ENCODE data around the gene SBF1. TPM values are rescaled to one million over a fixed set of nuclear protein-coding genes. Genes with fewer than 3 reads are reported as not detected.
A peak's percentile ranks its signal among the peaks of the same experiment; 100 is the strongest.

Gene SBF1
- total and polyA plus RNA-seq, 4 donors, result 30.1 to 76.9 (median 34.2) TPM

DNA sequence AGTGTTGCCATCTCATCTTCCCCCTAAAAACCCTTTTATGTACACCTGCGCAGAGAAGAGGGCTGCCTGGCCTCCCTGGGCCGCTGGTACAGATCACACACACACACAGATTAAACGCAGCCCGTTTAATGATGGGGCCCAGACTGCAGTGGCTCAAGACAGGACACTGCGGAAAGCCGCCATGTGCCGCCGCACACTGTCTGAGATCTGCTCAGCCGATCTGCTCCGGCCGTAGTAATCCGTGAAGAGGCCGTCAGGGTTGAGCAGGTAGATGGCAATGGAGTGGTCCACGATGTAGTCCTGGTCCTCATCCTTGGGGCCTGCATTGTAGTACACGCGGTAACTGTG is 48.6 kb upstream of the SBF1 start:
- Histone ChIP-seq H3K27ac (ENCODE audit: low read depth in 1 of 2, low read length in 1 of 2) (no peak overlapping the region), H3K4me1 (ENCODE audit: control insufficient read depth in 5 of 5, insufficient read depth in 5 of 5, low read length in 5 of 5) (peaks cover 0 to 16% (median 8%) of the 10 kb centered on the region in 5 donors), H3K27me3 (ENCODE audit: control insufficient read depth in 3 of 3, insufficient read depth in 3 of 3, low read length in 2 of 3) (peaks cover 0 to under 1% (median 0%) of the 10 kb centered on the region in 3 donors), H3K36me3 (ENCODE audit: control insufficient read depth in 4 of 4, insufficient read depth in 4 of 4, low read length in 4 of 4) (peaks cover 0 to 38% (median 20%) of the 10 kb centered on the region in 4 donors), H3K9me3 (ENCODE audit: control insufficient read depth in 4 of 4, insufficient read depth in 3 of 4, low read length in 3 of 4) (no peaks in the 10 kb centered on the region), H3K4me3 (no peak overlapping the region), H3K9ac (ENCODE audit: insufficient read depth in 1 of 2, low read length in 2 of 2) (no peak overlapping the region)
- TF ChIP-seq, protein P1, sequence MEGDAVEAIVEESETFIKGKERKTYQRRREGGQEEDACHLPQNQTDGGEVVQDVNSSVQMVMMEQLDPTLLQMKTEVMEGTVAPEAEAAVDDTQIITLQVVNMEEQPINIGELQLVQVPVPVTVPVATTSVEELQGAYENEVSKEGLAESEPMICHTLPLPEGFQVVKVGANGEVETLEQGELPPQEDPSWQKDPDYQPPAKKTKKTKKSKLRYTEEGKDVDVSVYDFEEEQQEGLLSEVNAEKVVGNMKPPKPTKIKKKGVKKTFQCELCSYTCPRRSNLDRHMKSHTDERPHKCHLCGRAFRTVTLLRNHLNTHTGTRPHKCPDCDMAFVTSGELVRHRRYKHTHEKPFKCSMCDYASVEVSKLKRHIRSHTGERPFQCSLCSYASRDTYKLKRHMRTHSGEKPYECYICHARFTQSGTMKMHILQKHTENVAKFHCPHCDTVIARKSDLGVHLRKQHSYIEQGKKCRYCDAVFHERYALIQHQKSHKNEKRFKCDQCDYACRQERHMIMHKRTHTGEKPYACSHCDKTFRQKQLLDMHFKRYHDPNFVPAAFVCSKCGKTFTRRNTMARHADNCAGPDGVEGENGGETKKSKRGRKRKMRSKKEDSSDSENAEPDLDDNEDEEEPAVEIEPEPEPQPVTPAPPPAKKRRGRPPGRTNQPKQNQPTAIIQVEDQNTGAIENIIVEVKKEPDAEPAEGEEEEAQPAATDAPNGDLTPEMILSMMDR (IDR thresholded peaks at IDR 0.05; ENCODE audit: control extremely low read depth, extremely low read depth), result no peak
- DNase-seq (no peak), ATAC-seq (ENCODE audit: insufficient read depth, low FRiP score) (no peak)
- 94 to 95% methylated on average over 16 of the region's 16 CpGs for WGBS, 2 donors

GRCh38 chr22:50522806-50523438 is 48.1 kb upstream of the SBF1 start:
- Histone ChIP-seq H3K4me3 (no peak overlapping the region), H3K36me3 (ENCODE audit: control insufficient read depth in 4 of 4, insufficient read depth in 4 of 4, low read length in 4 of 4) (peaks cover 0 to 43% (median 23%) of the 10 kb centered on the region in 4 donors), H3K27ac (ENCODE audit: low read depth in 1 of 2, low read length in 1 of 2) (no peak overlapping the region), H3K9ac (ENCODE audit: insufficient read depth in 1 of 2, low read length in 2 of 2) (no peak overlapping the region), H3K27me3 (ENCODE audit: control insufficient read depth in 3 of 3, insufficient read depth in 3 of 3, low read length in 2 of 3) (no peaks in the 10 kb centered on the region), H3K4me1 (ENCODE audit: control insufficient read depth in 5 of 5, insufficient read depth in 5 of 5, low read length in 5 of 5) (peaks cover 0 to 16% (median 8%) of the 10 kb centered on the region in 5 donors), H3K9me3 (ENCODE audit: control insufficient read depth in 4 of 4, insufficient read depth in 3 of 4, low read length in 3 of 4) (no peaks in the 10 kb centered on the region)
- 91 to 92% methylated on average over 22 of the region's 22 CpGs for WGBS, 2 donors
- ATAC-seq (ENCODE audit: insufficient read depth, low FRiP score), result no peak
- DNase-seq, result peak in 1 of 3 donors; percentile 4
- TF ChIP-seq, protein P1 (IDR thresholded peaks at IDR 0.05; ENCODE audit: control extremely low read depth, extremely low read depth), result no peak

DNA sequence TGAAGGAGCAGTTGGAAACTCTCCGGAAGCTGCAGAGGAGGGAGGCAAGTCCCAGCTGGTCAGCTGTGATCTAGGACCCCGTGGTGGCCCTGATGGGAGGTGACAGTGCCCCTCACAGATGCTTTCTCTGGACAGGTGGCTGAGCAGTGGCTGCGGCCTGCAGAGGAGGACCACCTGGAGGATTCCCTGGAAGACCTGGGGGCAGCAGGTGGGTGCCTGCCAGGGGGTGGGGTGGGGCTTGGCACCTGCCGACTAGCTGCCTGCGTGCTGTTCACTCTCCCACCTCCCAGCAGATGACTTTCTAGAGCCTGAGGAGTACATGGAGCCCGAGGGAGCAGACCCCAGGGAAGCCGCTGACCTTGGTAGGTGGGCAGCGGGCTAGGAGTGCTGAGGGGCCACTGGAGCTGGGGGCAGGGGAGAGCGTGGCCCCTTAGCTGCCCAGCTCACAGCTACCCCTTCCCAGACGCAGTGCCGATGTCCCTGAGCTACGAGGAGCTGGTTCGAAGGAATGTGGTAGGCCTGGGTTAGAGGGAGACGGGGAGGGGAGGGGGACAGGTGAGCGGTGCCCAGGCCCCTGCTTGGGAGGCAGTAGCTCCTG is 47.5 kb upstream of the SBF1 start:
- no peak overlapping the region for H3K4me3 ChIP-seq
- peaks cover 0 to 50% (median 25%) of the 10 kb centered on the region in 4 donors for H3K36me3 ChIP-seq (ENCODE audit: control insufficient read depth in 4 of 4, insufficient read depth in 4 of 4, low read length in 4 of 4)
- DNase-seq (peak in 1 of 3 donors; percentile 2), ATAC-seq (ENCODE audit: insufficient read depth, low FRiP score) (no peak)
- peaks cover 0 to 16% (median 8%) of the 10 kb centered on the region in 5 donors for H3K4me1 ChIP-seq (ENCODE audit: control insufficient read depth in 5 of 5, insufficient read depth in 5 of 5, low read length in 5 of 5)
- WGBS, 2 donors, result 95 to 96% methylated on average over 14 to 15 of the region's 15 CpGs
- H3K9ac ChIP-seq (ENCODE audit: insufficient read depth in 1 of 2, low read length in 2 of 2), result no peak overlapping the region
- no peak overlapping the region for H3K27ac ChIP-seq (ENCODE audit: low read depth in 1 of 2, low read length in 1 of 2)
- no peaks in the 10 kb centered on the region for H3K9me3 ChIP-seq (ENCODE audit: control insufficient read depth in 4 of 4, insufficient read depth in 3 of 4, low read length in 3 of 4)
- no peaks in the 10 kb centered on the region for H3K27me3 ChIP-seq (ENCODE audit: control insufficient read depth in 3 of 3, insufficient read depth in 3 of 3, low read length in 2 of 3)
- TF ChIP-seq, protein P1 (IDR thresholded peaks at IDR 0.05; ENCODE audit: control extremely low read depth, extremely low read depth), result no peak
